ENCODE measurements around the gene PPP2R5C. TPM values are rescaled to one million over a fixed set of nuclear protein-coding genes. Genes with fewer than 3 reads are reported as not detected.
"Not testable (repeated sequence)": the region's sequence is repeated elsewhere in the genome, so short reads cannot be mapped to it uniquely, and the experiment has no call there.

PPP2R5C gene
- total and polyA plus RNA-seq, 2 of the 4 experiments (the other 2 are of a cell fraction), result 65.9 to 78.7 TPM

DNA sequence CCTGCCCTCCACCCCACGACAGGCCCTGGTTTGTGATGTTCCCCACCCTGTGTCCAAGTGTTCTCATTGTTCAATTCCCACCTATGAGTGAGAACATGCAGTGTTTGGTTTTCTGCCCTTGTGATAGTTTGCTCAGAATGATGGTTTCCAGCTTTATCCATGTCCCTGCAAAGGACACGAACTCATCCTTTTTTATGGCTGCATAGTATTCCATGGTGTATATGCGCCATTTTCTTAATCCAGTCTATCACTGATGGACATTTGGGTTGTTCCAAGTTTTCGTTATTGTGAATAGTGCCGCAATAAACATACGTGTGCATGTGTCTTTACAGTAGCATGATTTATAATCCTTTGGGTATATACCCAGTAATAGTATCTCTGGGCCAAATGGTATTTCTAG is 17.1 kb upstream of the PPP2R5C start:
- H3K14ac ChIP-seq (replicated peaks; ENCODE audit: low read depth, low read length); H2AK9ac ChIP-seq (replicated peaks; ENCODE audit: low read depth, low read length, poor library complexity); ATAC-seq (ENCODE audit: low read depth); H3K9ac ChIP-seq (ENCODE audit: low read depth, low read length); dilution Hi-C loops (cut with HindIII; ENCODE audit: low sequenced_read_pairs, unreplicated experiment); H4K91ac ChIP-seq (ENCODE audit: insufficient read depth, low read depth, low read length); H3K18ac ChIP-seq (ENCODE audit: low read depth, low read length); H2BK5ac ChIP-seq (ENCODE audit: low read depth, low read length, poor library complexity, severe bottlenecking); H3K4me3 ChIP-seq (ENCODE audit: insufficient read depth, low read depth, low read length); in situ Hi-C loops (cut with MboI; ENCODE audit: low sequenced_read_pairs); DNase-seq; H4K20me1 ChIP-seq (ENCODE audit: insufficient read depth, low read length); POLR2A ChIA-PET (ENCODE audit: unreplicated experiment); H3K27ac ChIP-seq (ENCODE audit: insufficient read depth, low read length); H4K5ac ChIP-seq (ENCODE audit: low read depth, low read length); CTCF ChIA-PET; H2AFZ ChIP-seq (replicated peaks; ENCODE audit: low read length, poor library complexity); H3K4me2 ChIP-seq (ENCODE audit: low read depth, low read length); H3K79me1 ChIP-seq (ENCODE audit: low read depth in 1 of 2, low read length in 2 of 2); H2BK20ac ChIP-seq (ENCODE audit: low read depth, low read length); H3K4ac ChIP-seq (ENCODE audit: low read depth, low read length); H2BK120ac ChIP-seq (ENCODE audit: low read depth, low read length); H3K4me1 ChIP-seq (ENCODE audit: control insufficient read depth, insufficient read depth, low read length); H3K36me3 ChIP-seq (ENCODE audit: control insufficient read depth, insufficient read depth, low read length); H3K23ac ChIP-seq (ENCODE audit: low read depth, low read length); H2AK5ac ChIP-seq (ENCODE audit: low read depth, low read length); H3K27me3 ChIP-seq (ENCODE audit: control insufficient read depth, insufficient read depth, low read length); H3K9me1 ChIP-seq (ENCODE audit: insufficient read depth, low read length); H3K56ac ChIP-seq (ENCODE audit: extremely low read depth, insufficient read depth, low read length); H3K9me3 ChIP-seq (ENCODE audit: control insufficient read depth, insufficient read depth, low read length); H2BK15ac ChIP-seq (ENCODE audit: low read depth, low read length); intact Hi-C loops (cut with micrococcal nuclease); BruUV-seq (replicated peaks); H4K8ac ChIP-seq (ENCODE audit: low read depth in 2 of 2, low read length in 2 of 2): not testable (repeated sequence)
- no CpG with 5 or more reads among the region's 6 CpGs for WGBS, 2 experiments (ENCODE audit: extremely low coverage in 2 of 2, insufficient read length in 1 of 2)

DNA sequence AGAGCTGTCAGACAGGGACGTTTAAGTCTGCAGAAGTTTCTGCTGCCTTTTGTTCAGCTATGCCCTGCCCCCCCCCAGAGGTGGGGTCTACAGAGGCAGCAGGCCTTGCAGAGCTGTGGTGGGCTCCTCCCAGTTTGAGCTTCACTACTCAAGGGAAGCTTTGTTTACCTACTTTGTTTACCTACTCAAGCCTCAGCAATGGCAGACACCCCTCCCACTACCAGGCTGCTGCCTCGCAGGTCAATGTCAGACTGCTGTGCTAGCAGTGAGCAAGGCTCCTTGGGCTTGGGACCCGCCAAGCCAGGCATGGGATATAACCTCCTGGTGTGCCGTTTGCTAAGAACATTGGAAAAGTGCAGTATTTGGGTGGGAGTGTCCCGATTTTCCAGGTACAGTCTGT is 11.8 kb upstream of the PPP2R5C start:
- H4K91ac ChIP-seq (ENCODE audit: insufficient read depth, low read depth, low read length); ATAC-seq (ENCODE audit: low read depth); POLR2A ChIA-PET (ENCODE audit: unreplicated experiment): not testable (repeated sequence)

More for the DNA sequence above, 11.8 kb upstream of the PPP2R5C start:
- dilution Hi-C loops (cut with HindIII; ENCODE audit: low sequenced_read_pairs, unreplicated experiment); CTCF ChIA-PET; intact Hi-C loops (cut with micrococcal nuclease); H4K5ac ChIP-seq (ENCODE audit: low read depth, low read length); H2AFZ ChIP-seq (replicated peaks; ENCODE audit: low read length, poor library complexity); H2BK5ac ChIP-seq (ENCODE audit: low read depth, low read length, poor library complexity, severe bottlenecking); H3K4ac ChIP-seq (ENCODE audit: low read depth, low read length); H3K36me3 ChIP-seq (ENCODE audit: control insufficient read depth, insufficient read depth, low read length); H2BK15ac ChIP-seq (ENCODE audit: low read depth, low read length); H3K23ac ChIP-seq (ENCODE audit: low read depth, low read length); H3K56ac ChIP-seq (ENCODE audit: extremely low read depth, insufficient read depth, low read length); H2AK5ac ChIP-seq (ENCODE audit: low read depth, low read length); H3K27ac ChIP-seq (ENCODE audit: insufficient read depth, low read length); BruUV-seq (replicated peaks); H2BK120ac ChIP-seq (ENCODE audit: low read depth, low read length); H3K9ac ChIP-seq (ENCODE audit: low read depth, low read length); H2BK20ac ChIP-seq (ENCODE audit: low read depth, low read length); DNase-seq; H3K9me1 ChIP-seq (ENCODE audit: insufficient read depth, low read length); H2AK9ac ChIP-seq (replicated peaks; ENCODE audit: low read depth, low read length, poor library complexity); H3K14ac ChIP-seq (replicated peaks; ENCODE audit: low read depth, low read length); H3K18ac ChIP-seq (ENCODE audit: low read depth, low read length); H3K79me1 ChIP-seq (ENCODE audit: low read depth in 1 of 2, low read length in 2 of 2); H4K8ac ChIP-seq (ENCODE audit: low read depth in 2 of 2, low read length in 2 of 2); H3K4me1 ChIP-seq (ENCODE audit: control insufficient read depth, insufficient read depth, low read length); H3K4me3 ChIP-seq (ENCODE audit: insufficient read depth, low read depth, low read length); H4K20me1 ChIP-seq (ENCODE audit: insufficient read depth, low read length); H3K4me2 ChIP-seq (ENCODE audit: low read depth, low read length); H3K9me3 ChIP-seq (ENCODE audit: control insufficient read depth, insufficient read depth, low read length): not testable (repeated sequence)
- in situ Hi-C loops (cut with MboI; ENCODE audit: low sequenced_read_pairs), result loop anchor here (25.0 kb wide), 1 partner anchor 563 kb away; the partner anchor contains the start of genes MOK and ZNF839
- WGBS, 2 experiments (ENCODE audit: extremely low coverage in 2 of 2, insufficient read length in 1 of 2), result no CpG with 5 or more reads among the region's 5 CpGs
- H3K27me3 ChIP-seq (ENCODE audit: control insufficient read depth, insufficient read depth, low read length), result peaks cover 12% of the 10 kb centered on the region
